Posterior cingulate gyrus (tissue), 11 donors: ENCODE data around the gene GMFB.
A peak's percentile ranks its signal among the peaks of the same experiment; 100 is the strongest.
"Not testable (repeated sequence)": the region's sequence is repeated elsewhere in the genome, so short reads cannot be mapped to it uniquely, and the experiment has no call there.

Source experiments
- DNase-seq, 10 donors: peaks; one replicate each; pipeline versions ENCODE4 v3.0.0 to v3.0.0-alpha.2; 2020 to 2021; ENCODE audit warnings: mixed read lengths in 3 of 10
- intact Hi-C: fragments of 100-400 bp; cut with DNase I; formaldehyde crosslinking; loops from one replicate; pipeline ENCODE4 v1.15.1; 2023

GMFB gene

GRCh38 chr14:54465654-54466053, 23.1 kb downstream of the GMFB start:
- no peak for DNase-seq
- intact Hi-C loops = no loop called here

- no peak for DNase-seq
- intact Hi-C loops = no loop called here
These were observed 26.7 kb downstream of the GMFB start for GRCh38 chr14:54462048-54462447.

- intact Hi-C loops = no loop called here
- DNase-seq = no peak
These were observed 29.7 kb downstream of the GMFB start for GRCh38 chr14:54459106-54459505.

- DNase-seq, intact Hi-C loops: not testable (repeated sequence)
These were observed 30.2 kb downstream of the GMFB start for GRCh38 chr14:54458536-54458935.

GRCh38 chr14:54457609-54457996, 31.2 kb downstream of the GMFB start:
- DNase-seq = no peak
- intact Hi-C loops = no loop called here

GRCh38 chr14:54456820-54457608, 31.8 kb downstream of the GMFB start:
- intact Hi-C loops = not testable (repeated sequence)

GRCh38 chr14:54455363-54455762, 33.4 kb downstream of the GMFB start:
- intact Hi-C loops = no loop called here
- no peak for DNase-seq

More at GRCh38 chr14:54456820-54457608, 31.8 kb downstream of the GMFB start:
- DNase-seq = not testable (repeated sequence)

- intact Hi-C loops, DNase-seq: not testable (repeated sequence)
These were observed 34.8 kb downstream of the GMFB start for GRCh38 chr14:54453990-54454389.

GRCh38 chr14:54453252-54453651, 35.5 kb downstream of the GMFB start:
- intact Hi-C loops = no loop called here

GRCh38 chr14:54451961-54452360, 36.8 kb downstream of the GMFB start:
- no peak for DNase-seq
- intact Hi-C loops = no loop called here

More at GRCh38 chr14:54453252-54453651, 35.5 kb downstream of the GMFB start:
- no peak for DNase-seq

GRCh38 chr14:54451121-54451601, 37.6 kb downstream of the GMFB start:
- intact Hi-C loops = no loop called here
- no peak for DNase-seq

GRCh38 chr14:54450535-54450934, 38.2 kb downstream of the GMFB start:
- intact Hi-C loops = no loop called here
- DNase-seq = no peak

GRCh38 chr14:54447231-54447692, 41.5 kb downstream of the GMFB start:
- no peak for DNase-seq
- intact Hi-C loops = no loop called here

GRCh38 chr14:54446161-54446693, 42.6 kb downstream of the GMFB start:
- intact Hi-C loops = no loop called here
- peak; percentile 13 to 92 (median 55) for DNase-seq

GRCh38 chr14:54444681-54445080, 44.1 kb downstream of the GMFB start:
- intact Hi-C loops = loop anchor here (5.0 kb wide), 1 partner anchor 63 kb away; the partner anchor contains the start of gene CGRRF1
- no peak for DNase-seq

- DNase-seq = no peak
- intact Hi-C loops = loop anchor here (5.0 kb wide), 1 partner anchor 63 kb away; the partner anchor contains the start of gene CGRRF1
These were observed 44.8 kb downstream of the GMFB start for GRCh38 chr14:54443981-54444380.

- DNase-seq = not testable (repeated sequence)
- intact Hi-C loops = loop anchor here (5.0 kb wide), 1 partner anchor 64 kb away; the partner anchor contains the start of gene CGRRF1
These were observed 45.8 kb downstream of the GMFB start for GRCh38 chr14:54442961-54443360.

GRCh38 chr14:54440873-54441868, 47.6 kb downstream of the GMFB start, which contains the start of gene CNIH1:
Gene CNIH1 (minus strand): TSS chr14:54441374. CDS start chr14:54441327, 47 bp downstream.
- intact Hi-C loops = loop anchor here (1.0 to 5.0 kb wide), 3 partner anchors 45 to 66 kb away; partner anchors contain the start of gene CGRRF1
- peak; percentile 85 to 98 (median 90) for DNase-seq

GRCh38 chr14:54440476-54440872, 48.3 kb downstream of the GMFB start:
- DNase-seq = no peak
- intact Hi-C loops = loop anchor here (5.0 kb wide), 1 partner anchor 67 kb away; the partner anchor contains the start of gene CGRRF1

GRCh38 chr14:54440037-54440436, 48.7 kb downstream of the GMFB start:
- intact Hi-C loops = loop anchor here (5.0 kb wide), 1 partner anchor 67 kb away; the partner anchor contains the start of gene CGRRF1
- no peak for DNase-seq
